Neuron (in vitro differentiated cells): Measurements from ENCODE around the gene HIGD2B.
"Not testable (repeated sequence)": the region's sequence is repeated elsewhere in the genome, so short reads cannot be mapped to it uniquely, and the experiment has no call there.

Experiments used
- H2AFZ ChIP-seq: one replicate; pipeline ENCODE4 v1.6.1; 2013; ENCODE audit warnings: low read depth, mild to moderate bottlenecking, inconsistent platforms, low read length, moderate library complexity
- H3K27me3 ChIP-seq: one replicate; pipeline ENCODE4 v1.6.1; 2013; ENCODE audit warnings: low read length; ENCODE audit not compliant: insufficient read depth
- H3K36me3 ChIP-seq: one replicate; pipeline ENCODE4 v1.6.1; 2013; ENCODE audit warnings: low read length; ENCODE audit not compliant: insufficient read depth
- H3K4me1 ChIP-seq: one replicate; pipeline ENCODE4 v1.6.1; 2013; ENCODE audit warnings: low read length; ENCODE audit not compliant: insufficient read depth
- H3K4me3 ChIP-seq: 2 replicates; pipeline ENCODE4 v1.5.1; 2013; ENCODE audit warnings: mild to moderate bottlenecking, low read length, moderate library complexity
- H3K9me3 ChIP-seq: one replicate; pipeline ENCODE4 v1.6.1; 2013; ENCODE audit warnings: low read length

HIGD2B gene, protein sequence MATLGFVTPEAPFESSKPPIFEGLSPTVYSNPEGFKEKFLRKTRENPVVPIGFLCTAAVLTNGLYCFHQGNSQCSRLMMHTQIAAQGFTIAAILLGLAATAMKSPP

DNA sequence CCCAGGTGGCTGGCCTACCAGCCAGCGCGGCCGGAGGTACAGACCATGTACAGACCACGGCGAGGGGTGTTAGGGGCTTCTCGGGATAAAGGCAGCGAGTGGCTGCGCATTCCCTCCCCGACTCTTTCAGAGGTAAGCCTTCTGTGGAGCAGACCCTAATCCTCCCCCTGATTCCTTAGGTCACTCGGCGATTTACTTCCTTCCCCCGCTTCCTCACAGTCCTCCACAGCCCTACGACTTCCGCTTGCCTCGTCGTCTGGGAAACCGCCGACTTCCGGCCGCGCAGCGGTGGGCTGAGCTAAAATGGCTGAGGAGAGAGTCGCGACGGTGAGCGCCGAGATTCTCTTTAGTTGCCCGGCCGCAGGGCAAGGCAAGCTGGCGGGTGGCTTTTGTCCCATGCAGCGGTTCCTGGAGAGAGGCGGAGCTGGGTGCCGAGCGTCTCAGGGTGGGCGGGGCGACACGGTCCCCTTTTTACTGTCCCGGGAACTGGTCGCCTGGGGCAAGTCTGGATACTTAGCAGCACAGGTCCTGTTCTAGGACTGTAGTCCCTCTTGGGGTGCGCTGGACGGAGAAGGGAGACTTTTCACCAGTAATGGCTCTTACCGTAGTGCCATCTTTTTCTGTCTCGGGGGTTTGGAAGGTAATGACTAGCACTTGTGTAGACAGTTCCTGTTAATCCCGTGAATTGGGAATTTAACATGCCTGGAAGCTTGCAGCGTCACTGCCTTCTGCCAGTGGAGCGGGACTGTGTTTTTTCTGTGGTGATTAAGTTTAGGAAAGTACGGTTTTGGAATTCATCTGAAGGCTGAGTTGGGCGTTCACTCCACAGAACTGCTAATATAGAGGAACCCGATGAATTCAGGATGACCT is at the start of gene HIGD2B, which contains the start of gene BBS4:
TSS of gene HIGD2B (minus strand) at position 258 of the 870 bp plus-strand sequence. CDS start 9,808 bp downstream, outside the sequence.
TSS of gene BBS4 (plus strand) at position 283 of the 870 bp plus-strand sequence. CDS start at position 304, 21 bp downstream.
- Histone ChIP-seq H3K27me3 (no peaks in the 10 kb centered on the region), H3K36me3 (no peaks in the 10 kb centered on the region), H3K4me3 (peak within 1 kb of the TSS; percentile 71), H3K4me1 (peaks cover 6% of the 10 kb centered on the region), H3K9me3 (no peaks in the 10 kb centered on the region), H2AFZ (peak within 1 kb of the TSS; percentile 99)

DNA sequence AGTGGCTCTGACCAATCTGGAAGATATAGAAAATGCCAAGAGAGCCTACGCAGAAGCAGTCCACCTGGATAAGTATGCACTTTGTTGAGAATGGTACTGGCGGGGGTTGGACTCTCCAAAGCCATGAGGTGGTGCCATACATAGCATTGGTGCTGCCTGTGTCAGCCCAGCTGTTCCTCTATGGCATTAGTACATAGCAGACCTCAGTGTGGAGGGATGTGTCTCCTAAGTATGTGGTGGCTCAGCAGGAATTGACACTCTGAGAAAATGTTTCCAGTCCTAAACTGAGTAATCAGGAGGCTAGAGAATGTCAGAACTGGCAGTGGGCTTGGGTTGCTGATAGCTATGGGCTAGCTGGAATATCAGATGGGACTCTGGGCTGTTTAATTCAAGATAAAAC is 49.1 kb upstream of the HIGD2B start:
- H3K4me1 ChIP-seq = no peaks in the 10 kb centered on the region
- no peak overlapping the region for H2AFZ ChIP-seq
- no peaks in the 10 kb centered on the region for H3K9me3 ChIP-seq
- H3K27me3 ChIP-seq = no peaks in the 10 kb centered on the region
- H3K36me3 ChIP-seq = peaks cover 70% of the 10 kb centered on the region
- no peak overlapping the region for H3K4me3 ChIP-seq

DNA sequence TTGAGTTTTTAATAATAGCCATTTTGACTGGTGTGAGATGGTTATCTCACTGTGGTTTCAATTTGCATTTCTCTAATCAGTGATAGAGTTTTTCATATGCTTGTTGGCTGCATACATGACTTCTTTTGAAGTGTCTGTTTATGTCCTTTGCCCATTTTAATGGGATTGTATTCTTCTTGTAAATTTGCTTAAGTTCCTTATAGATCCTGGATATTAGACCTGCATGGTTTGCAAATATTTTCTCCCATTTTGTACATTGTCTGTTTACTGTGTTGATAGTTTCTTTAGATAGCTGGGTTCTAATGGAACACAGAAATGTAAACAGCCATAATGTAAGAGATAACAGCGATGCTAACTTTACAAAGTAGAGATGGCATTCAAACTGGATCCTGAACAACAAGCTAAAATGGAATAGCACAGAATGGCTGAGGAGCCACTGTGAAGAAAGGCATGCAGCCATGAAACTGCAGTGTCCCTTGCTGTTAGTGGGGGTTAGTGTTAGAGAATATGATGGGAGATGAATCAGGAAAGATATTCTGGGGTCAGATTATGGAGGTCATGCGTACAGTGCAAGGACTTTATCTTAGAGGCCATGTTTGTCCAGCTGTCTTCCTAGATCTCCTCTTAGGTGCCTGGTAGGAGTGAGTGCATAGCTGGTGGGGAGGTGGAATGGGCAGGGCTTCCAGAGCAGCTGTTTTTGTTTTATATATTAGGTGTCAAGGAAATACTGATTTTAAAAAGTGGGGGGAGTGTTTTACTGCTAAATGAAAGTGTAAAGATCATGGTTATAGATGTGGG is 48.2 kb upstream of the HIGD2B start:
- Histone ChIP-seq H2AFZ (no peak overlapping the region), H3K36me3 (peaks cover 66% of the 10 kb centered on the region), H3K27me3 (no peaks in the 10 kb centered on the region), H3K9me3 (no peaks in the 10 kb centered on the region), H3K4me1 (no peaks in the 10 kb centered on the region), H3K4me3 (no peak overlapping the region)

GRCh38 chr15:72732516-72732915 is 46.5 kb upstream of the HIGD2B start:
- H3K4me3 ChIP-seq = no peak overlapping the region
- no peaks in the 10 kb centered on the region for H3K4me1 ChIP-seq
- H2AFZ ChIP-seq = no peak overlapping the region
- H3K9me3 ChIP-seq = no peaks in the 10 kb centered on the region
- H3K27me3 ChIP-seq = no peaks in the 10 kb centered on the region
- H3K36me3 ChIP-seq = peaks cover 54% of the 10 kb centered on the region

DNA sequence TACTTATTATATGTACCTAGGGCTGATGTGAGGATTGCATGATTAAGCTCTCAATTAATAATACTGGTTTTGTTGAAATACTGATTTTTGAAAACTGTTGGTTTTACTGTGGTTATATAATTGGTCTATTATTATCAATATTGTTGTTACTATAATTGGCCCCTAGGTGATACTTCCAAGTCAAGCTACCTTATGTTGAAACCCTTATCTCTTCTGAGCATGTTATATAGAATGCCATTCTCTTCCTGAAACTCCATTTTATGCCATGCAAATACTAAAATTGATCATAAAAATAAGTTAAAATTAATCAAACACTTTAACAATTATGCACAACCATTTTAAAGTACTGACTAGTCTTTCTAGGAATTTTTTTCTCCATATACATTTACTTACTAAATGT is 46.1 kb upstream of the HIGD2B start:
- H3K27me3 ChIP-seq = no peaks in the 10 kb centered on the region
- H3K9me3 ChIP-seq = no peaks in the 10 kb centered on the region
- H2AFZ ChIP-seq = no peak overlapping the region
- H3K4me3 ChIP-seq = no peak overlapping the region
- H3K4me1 ChIP-seq = no peaks in the 10 kb centered on the region
- H3K36me3 ChIP-seq = peaks cover 52% of the 10 kb centered on the region

GRCh38 chr15:72728821-72729220 is 42.8 kb upstream of the HIGD2B start:
- Histone ChIP-seq H3K4me1 (no peaks in the 10 kb centered on the region), H3K27me3 (no peaks in the 10 kb centered on the region), H3K4me3 (no peak overlapping the region), H2AFZ (no peak overlapping the region), H3K36me3 (peaks cover 30% of the 10 kb centered on the region), H3K9me3 (no peaks in the 10 kb centered on the region)

DNA sequence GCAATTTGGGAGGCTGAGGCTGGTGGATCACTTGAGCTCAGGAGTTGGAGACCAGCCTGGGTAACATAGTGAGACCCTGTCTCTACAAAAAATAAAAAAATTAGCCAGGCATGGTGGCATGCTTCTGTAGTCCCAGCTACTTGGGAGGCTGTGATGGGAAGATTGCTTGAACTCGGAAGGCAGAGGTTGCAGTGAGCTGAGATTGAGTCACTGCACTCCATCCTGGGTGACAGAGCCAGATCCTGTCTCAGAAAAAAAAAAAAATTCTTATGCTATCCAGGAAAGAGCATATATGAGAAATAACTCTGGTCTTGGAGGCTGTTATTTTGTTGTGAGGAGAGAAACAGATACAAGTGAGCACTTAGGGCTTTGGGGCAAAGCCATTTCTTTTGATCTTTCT is 42.3 kb upstream of the HIGD2B start:
- not testable (repeated sequence) for H3K27me3 ChIP-seq, H3K4me1 ChIP-seq, H2AFZ ChIP-seq, H3K4me3 ChIP-seq, H3K9me3 ChIP-seq
- peaks cover 32% of the 10 kb centered on the region for H3K36me3 ChIP-seq

DNA sequence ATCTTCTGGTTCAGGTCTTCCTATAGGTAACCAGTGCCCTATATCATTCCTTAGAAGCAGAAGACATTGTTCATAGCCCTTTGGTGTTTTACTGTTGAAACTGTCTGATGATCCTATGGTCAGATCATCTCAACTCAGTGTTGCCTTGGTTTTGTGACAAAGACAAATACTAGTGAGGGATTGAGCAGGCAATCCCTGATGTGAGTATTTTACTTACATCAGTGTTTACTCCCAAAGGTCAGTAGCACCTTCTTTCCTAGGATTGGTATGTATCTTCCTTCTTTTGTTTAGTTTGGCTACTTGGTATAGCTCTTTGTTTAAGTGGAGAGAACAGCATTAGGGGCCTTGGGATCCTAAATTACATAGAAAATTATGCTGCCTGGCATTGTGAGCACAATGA is 41.2 kb upstream of the HIGD2B start:
- no peak overlapping the region for H2AFZ ChIP-seq
- H3K36me3 ChIP-seq = peaks cover 25% of the 10 kb centered on the region
- H3K9me3 ChIP-seq = no peaks in the 10 kb centered on the region

GRCh38 chr15:72725851-72726250 is 39.9 kb upstream of the HIGD2B start:
- not testable (repeated sequence) for H2AFZ ChIP-seq, H3K4me3 ChIP-seq, H3K27me3 ChIP-seq, H3K4me1 ChIP-seq, H3K9me3 ChIP-seq
- H3K36me3 ChIP-seq = peaks cover 15% of the 10 kb centered on the region

More for the DNA sequence above, 41.2 kb upstream of the HIGD2B start:
- Histone ChIP-seq H3K4me1 (no peaks in the 10 kb centered on the region), H3K27me3 (no peaks in the 10 kb centered on the region), H3K4me3 (no peak overlapping the region)

- no peaks in the 10 kb centered on the region for H3K9me3 ChIP-seq
- peaks cover 12% of the 10 kb centered on the region for H3K36me3 ChIP-seq
- no peaks in the 10 kb centered on the region for H3K4me1 ChIP-seq
- no peak overlapping the region for H3K4me3 ChIP-seq
- H2AFZ ChIP-seq = no peak overlapping the region
- no peaks in the 10 kb centered on the region for H3K27me3 ChIP-seq
These were observed 39.5 kb upstream of the HIGD2B start for GRCh38 chr15:72725446-72725845.

DNA sequence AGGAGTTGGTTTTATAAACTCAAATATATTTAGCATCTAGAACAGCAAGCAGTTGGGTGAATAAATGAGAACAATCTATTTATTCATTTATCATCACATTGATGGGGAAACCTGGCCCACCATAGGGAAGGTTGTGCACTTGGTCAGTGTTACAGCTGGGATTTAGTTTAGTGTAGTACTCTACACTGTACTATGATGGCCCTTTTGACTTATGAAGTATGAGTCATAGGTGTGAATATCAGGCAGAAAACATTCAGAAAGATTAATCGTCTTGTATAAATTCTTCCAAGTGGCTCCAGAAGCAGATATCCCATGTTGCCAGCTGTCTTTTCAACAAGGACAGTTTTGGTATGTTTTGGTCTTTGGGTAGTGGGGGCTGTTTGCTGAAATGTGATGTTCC is 38.0 kb upstream of the HIGD2B start:
- Histone ChIP-seq H3K9me3 (no peaks in the 10 kb centered on the region), H3K36me3 (peaks cover 10% of the 10 kb centered on the region), H3K4me3 (no peak overlapping the region), H2AFZ (no peak overlapping the region), H3K27me3 (no peaks in the 10 kb centered on the region), H3K4me1 (no peaks in the 10 kb centered on the region)

DNA sequence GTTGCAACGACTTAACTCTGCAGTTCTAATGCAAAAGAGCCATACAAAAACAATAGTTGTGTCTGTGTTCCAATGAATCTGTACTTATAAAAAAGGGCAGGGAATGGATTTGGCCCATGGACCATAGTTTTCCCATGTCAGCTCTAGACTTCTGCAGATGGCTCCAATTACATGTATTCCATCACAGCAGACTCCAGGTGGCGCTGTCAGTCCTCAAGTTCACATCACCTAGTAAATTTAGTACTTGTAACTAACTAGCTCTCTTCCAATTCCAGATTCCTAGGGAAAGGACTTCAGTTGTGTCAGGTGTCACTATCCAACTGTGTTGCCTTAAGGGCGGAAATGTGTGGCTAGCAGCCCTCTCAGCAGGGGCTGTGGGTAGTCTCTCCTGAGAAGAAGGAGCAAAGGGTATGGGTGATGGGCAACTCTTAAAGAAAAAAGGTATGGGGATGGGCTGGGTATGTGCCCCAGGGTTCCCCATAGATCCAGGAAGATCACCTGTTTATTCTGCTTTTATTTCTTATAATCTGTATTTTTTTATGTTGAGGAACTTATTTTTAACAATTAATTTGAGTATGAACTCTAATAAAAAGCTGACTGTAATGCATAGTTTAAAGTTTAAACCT is 36.2 kb upstream of the HIGD2B start:
- no peaks in the 10 kb centered on the region for H3K27me3 ChIP-seq
- no peaks in the 10 kb centered on the region for H3K4me1 ChIP-seq
- no peaks in the 10 kb centered on the region for H3K9me3 ChIP-seq
- H3K4me3 ChIP-seq = no peak overlapping the region
- H2AFZ ChIP-seq = no peak overlapping the region
- peaks cover 13% of the 10 kb centered on the region for H3K36me3 ChIP-seq
